COLO829 (cell line): Measurements from ENCODE around the gene IL21.

Experiments
- DNase-seq: peaks from one replicate; pipeline ENCODE4 v3.0.0; 2012; ENCODE audit warnings: low spot score

IL21 gene

GRCh38 chr4:122633211-122633610 is 12.3 kb upstream of the IL21 start:
- no peak for DNase-seq

DNA sequence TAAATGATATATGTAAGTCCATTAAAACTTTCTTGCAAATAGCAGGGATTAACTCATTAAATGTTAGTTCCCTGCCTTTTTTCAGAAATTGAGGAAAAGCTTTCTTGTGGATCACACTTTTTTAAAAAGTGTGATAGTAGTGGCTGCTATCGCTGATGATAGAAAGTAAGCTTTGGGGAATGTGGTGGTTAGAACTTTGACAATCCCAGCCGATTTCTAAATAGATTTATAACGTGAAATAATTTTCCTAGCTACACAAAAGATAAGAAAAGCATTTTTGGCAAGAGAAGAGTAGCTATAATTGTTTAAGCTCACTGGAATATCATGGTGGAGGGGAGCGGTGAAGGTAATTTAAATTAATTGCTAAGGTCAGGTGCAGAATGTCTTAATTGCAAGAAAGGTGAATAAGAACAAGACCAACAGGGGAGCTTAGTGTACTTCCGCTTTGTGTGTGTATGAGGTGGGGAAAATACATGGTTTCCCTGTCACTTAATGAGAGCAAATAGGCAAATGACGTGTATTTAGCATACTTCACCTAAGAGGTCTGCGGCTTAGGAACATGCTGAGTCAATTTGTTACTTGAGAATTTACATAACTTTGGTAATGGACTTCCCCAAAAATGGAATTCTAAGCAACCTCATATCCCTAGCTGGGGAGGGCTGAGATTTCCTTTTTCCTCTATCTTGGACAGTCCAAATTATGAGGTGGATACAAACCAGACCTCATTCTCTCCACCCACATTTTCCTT is 11.7 kb upstream of the IL21 start:
- no peak for DNase-seq

GRCh38 chr4:122625156-122625555 is 4.3 kb upstream of the IL21 start:
- no peak for DNase-seq

- no peak for DNase-seq
These were observed 3.3 kb upstream of the IL21 start for GRCh38 chr4:122624205-122624604.

GRCh38 chr4:122623637-122624166 is 2.8 kb upstream of the IL21 start:
- DNase-seq: no peak

DNA sequence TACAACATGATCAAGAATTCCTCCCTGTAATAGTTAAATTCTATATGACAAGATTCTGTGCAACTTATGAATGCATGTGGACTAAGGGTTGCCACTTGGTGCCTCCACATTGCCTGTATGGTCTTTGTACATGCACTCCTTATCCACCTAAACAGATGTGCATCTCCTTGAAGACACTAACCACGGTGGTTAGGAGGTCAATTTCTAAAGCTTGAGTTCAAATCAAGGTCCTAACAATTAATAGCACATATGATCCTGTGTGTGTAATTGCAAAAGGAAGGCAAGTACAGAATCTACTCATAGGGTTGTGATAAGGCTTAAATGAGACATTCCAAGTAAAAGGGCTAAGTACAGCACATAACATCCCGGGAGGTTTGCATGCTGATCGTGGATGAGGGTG is 1.5 kb upstream of the IL21 start:
- DNase-seq: no peak

DNA sequence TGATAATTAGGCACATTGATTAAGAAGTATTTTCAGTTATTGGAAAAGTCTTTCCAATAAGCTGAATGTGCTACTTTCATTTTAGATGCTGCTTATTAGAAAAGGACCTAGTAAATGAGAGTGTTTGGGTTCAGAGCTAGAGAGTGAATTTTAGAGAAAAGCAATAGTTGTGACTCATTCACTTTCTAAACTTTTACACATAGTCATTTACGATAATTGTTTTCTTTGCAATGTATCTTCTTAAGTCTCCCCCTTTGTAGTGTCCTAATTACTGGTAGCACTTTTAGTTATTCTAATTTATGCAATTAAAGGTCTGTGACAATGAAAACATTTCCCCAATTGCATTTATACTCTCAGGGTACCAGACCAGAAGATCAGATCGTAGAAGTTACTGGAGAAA is 1.3 kb downstream of the IL21 start:
- DNase-seq: no peak

DNA sequence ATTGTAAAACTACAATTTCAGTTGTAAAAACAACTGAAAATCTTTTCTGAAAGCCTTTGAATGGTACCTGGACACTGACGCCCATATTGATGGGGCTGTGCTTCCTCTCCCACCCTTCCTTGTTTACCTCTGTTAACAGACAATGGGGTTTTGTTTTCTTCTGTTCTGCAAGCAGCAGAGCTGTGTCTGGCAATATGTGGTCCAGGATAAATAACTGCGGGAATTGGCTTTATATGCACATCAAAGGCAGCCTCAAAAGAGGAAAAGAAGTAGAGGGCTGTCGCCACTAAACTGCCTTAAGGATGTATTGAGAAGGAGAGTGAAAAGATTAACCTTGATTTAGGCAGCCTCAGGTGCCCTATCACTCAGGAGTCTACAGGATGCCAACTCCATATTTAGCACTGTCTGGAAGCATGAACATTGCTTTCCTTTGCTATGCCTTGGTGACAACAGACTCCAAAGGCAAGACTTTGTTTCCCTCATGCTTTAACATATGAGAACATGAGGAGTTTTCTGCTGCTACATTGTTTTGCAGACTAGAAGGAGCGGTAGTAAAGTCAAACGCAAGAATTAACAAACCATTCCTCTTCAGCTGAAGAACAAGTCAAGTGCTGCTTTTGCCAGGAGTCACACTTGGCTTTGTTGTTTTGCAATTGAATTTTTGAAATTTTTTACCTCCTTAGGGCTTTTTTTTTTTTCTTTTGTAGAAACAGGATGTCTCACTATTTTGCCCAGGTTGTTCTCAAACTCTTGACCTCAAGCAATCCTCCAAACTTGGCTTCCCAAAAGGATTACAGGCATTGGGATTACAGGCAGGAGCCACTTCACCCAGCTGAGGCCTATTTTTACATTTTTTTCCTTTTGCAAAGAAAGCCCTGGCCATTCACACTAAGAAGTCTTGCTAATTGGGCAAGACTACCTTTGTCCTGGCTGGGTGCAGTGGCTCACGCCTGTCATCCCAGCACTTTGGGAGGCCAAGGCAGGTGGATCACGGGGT is 3.0 kb downstream of the IL21 start:
- DNase-seq: no peak

- no peak for DNase-seq
These were observed 3.8 kb downstream of the IL21 start for GRCh38 chr4:122616915-122617596.

DNA sequence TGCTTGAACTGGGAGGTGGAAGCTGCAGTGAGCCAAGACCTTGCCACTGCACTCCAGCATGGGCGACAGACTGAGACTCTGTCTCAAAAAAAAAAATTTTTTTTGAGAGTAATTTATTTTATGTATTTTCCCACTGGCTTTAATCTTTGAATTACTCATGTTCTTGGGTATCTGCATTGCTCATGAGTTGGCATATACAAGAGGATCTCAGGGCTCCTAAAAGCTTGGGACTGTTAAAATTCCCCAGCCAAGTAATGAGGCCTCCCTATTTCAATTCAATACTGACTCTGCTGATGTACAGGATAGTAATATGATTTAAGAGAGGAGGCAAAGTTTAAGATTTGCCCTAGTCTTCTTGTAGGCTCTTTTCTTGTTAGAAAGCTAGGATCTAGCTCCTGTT is 6.2 kb downstream of the IL21 start:
- DNase-seq: no peak

DNA sequence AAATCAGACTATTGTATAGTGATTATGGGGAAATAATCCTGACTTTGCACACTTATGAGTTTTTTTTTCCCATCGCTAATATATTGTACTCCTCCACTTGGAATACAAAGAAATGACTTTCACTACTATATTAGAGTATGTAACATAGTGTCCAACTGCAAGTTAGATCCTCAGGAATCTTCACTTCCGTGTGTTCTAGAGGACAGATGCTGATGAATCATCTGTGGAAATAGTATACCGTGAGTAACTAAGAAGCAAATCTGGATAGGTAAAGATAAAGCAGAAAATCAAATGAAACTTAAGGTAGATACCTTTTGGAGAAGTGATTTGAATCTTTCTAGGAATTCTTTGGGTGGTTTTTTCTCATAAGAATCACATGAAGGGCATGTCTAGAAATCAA is 8.3 kb downstream of the IL21 start:
- DNase-seq: no peak

DNA sequence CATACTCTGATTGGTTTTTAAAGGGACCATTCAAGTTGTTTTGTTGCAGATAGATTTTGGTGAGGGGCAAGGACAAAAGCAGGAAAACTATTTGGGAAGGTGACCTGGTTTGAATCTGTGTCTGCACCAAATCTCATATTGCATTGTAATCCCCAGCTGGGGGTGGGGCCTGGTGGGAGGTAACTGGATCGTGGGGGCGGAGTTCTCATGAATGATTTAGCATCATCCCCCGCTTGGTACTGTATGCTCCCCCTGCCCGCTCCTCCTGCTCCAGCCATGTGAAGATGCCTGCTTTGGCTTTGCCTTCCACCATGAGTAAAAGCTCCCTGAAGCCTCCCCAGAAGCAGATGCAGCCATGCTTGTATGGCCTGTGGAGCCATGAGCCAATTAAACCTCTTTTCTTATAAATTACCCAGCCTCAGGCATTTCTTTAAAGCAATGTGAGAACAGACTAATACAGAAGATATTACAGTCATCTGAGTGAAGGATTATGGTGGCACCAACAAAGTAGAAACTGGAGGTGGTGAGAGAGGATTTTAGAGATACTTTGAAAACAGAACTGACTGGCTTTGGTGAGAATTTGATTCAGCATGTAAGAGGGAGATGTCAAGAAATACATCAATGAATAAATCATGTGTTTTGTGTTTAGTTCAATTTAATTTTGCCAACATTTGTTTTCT is 14.4 kb downstream of the IL21 start:
- DNase-seq: no peak

DNA sequence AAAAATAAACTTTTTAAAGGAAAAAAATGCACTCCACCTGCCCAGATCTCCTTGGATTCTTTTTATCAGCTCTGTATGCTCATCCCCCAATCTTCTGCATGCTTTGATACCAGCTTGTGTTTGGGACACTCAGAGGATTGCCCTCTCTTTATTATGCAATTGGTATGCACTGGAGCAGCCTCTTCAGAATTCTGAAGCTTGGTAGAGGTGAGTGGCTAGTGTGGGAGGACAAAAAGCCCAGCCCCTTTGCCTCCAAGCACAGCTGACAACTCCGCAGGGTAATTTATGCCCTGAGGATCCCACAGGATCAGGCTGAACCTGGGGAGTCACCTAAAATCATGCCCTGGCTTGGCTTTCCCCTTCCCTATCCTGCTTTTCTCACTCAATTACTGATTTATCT is 16.7 kb downstream of the IL21 start:
- DNase-seq: no peak

DNA sequence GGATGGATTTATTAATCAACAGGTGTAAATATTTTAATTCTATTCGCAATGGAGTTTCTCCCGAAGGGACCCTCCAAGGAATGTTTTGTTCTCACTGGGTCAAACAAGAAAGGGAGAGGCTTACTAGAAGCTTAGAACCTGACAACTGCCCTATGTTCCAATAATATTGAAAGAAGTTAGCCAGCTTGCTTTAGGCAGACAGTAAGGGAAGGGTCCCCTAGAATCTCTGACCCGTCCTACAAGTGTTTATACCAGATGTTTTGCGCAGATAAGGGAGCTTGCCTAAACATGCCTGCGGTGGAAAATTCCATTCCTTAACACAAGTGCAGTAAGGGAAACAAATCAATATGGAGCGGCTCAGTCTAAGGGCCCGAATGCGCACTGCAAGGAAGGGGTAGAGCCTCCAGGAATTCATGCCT is 17.7 kb downstream of the IL21 start:
- DNase-seq: no peak

GRCh38 chr4:122602277-122603142 is 18.4 kb downstream of the IL21 start:
- peak; percentile 31 for DNase-seq

- no peak for DNase-seq
These were observed 29.7 kb downstream of the IL21 start for GRCh38 chr4:122591196-122591595.

DNA sequence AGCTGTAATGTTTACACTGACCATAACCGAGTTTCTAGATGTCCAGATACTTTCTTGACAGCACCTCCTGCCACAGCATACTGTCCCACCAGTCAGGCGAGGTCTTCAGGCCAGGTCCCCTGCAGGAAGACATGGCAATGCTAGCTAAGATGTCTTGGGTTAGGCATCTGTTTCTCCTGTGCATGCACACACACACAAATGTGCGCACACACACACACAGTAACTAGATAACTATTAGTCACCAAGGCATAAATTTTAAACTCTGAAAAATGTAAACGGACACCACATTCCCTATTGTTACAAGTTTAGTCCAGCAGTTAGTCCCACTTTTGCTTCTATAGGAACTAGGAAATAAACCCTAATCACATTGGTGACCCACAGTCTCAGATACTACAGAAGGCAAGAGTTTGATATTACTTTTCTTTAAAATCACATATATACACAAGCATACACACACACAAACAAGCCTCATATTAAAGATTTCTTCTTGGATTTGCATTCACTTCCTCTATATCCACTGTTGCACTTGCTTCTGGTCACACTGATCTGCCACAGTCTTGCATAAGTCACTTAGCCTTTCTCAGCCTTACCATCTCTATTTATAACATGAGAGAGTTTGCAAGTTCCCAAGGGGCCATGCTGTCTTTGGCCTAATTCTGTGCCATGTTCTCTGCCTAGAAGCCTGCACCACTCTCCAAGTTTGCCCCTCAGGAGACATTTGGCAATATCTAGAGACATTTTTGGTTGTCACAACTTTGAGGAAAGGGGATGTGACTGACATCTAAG is 32.2 kb downstream of the IL21 start:
- DNase-seq: no peak

GRCh38 chr4:122584519-122584918 is 36.3 kb downstream of the IL21 start:
- peak; percentile 95 for DNase-seq

- DNase-seq: peak; percentile 63
These were observed 37.0 kb downstream of the IL21 start for GRCh38 chr4:122583906-122584305.
